ENCODE results near the gene CLEC4F. TPM values are rescaled to one million over a fixed set of nuclear protein-coding genes. Genes with fewer than 3 reads are reported as not detected.

The CLEC4F gene
- total and polyA plus RNA-seq, 2 of the 4 experiments (the other 2 are of a cell fraction) = not detected

DNA sequence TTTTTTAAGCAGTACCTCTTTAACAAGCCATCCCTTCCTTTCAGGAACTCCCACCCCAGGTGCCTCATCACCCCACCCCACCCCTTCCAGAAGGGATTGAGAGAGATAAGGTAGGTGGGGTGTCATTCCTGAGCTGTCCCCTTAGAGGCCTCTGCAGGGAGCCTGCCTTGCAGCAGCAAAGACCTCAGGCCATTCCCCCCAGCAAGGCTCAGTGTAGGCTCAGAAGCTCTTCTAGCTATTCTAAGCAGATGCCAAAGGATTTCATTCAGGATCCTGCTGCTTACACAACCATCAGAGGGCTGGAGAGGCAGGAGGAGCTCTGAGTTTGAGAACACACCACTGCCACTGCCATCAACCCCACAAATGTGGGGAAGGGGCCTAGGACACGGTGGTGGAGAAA lies 24.1 kb downstream of the CLEC4F start:
- Histone ChIP-seq H4K8ac (ENCODE audit: low read depth in 2 of 2, low read length in 2 of 2) (no peak overlapping the region), H2BK5ac (ENCODE audit: low read depth, low read length, poor library complexity, severe bottlenecking) (no peak overlapping the region), H3K36me3 (ENCODE audit: control insufficient read depth, insufficient read depth, low read length) (no peaks in the 10 kb centered on the region), H3K4ac (ENCODE audit: low read depth, low read length) (no peak overlapping the region), H3K9me1 (ENCODE audit: insufficient read depth, low read length) (no peaks in the 10 kb centered on the region), H3K4me2 (ENCODE audit: low read depth, low read length) (no peak overlapping the region), H3K18ac (ENCODE audit: low read depth, low read length) (no peak overlapping the region), H2BK20ac (ENCODE audit: low read depth, low read length) (no peak overlapping the region), H3K4me1 (ENCODE audit: control insufficient read depth, insufficient read depth, low read length) (no peaks in the 10 kb centered on the region), H2AK5ac (ENCODE audit: low read depth, low read length) (no peak overlapping the region), H3K14ac (replicated peaks; ENCODE audit: low read depth, low read length) (no peak overlapping the region), H3K79me1 (ENCODE audit: low read depth in 1 of 2, low read length in 2 of 2) (no peaks in the 10 kb centered on the region), H4K20me1 (ENCODE audit: insufficient read depth, low read length) (no peaks in the 10 kb centered on the region), H3K27ac (ENCODE audit: insufficient read depth, low read length) (no peak overlapping the region), H3K9ac (ENCODE audit: low read depth, low read length) (no peak overlapping the region), H4K91ac (ENCODE audit: insufficient read depth, low read depth, low read length) (no peak overlapping the region), H3K56ac (ENCODE audit: extremely low read depth, insufficient read depth, low read length) (no peak overlapping the region), H4K5ac (ENCODE audit: low read depth, low read length) (no peak overlapping the region), H3K27me3 (ENCODE audit: control insufficient read depth, insufficient read depth, low read length) (peaks cover 7% of the 10 kb centered on the region), H2BK15ac (ENCODE audit: low read depth, low read length) (no peak overlapping the region), H3K4me3 (ENCODE audit: insufficient read depth, low read depth, low read length) (no peak overlapping the region), H2AK9ac (replicated peaks; ENCODE audit: low read depth, low read length, poor library complexity) (no peak overlapping the region), H2BK120ac (ENCODE audit: low read depth, low read length) (no peak overlapping the region), H3K9me3 (ENCODE audit: control insufficient read depth, insufficient read depth, low read length) (no peaks in the 10 kb centered on the region), H3K23ac (ENCODE audit: low read depth, low read length) (no peak overlapping the region), H2AFZ (replicated peaks; ENCODE audit: low read length, poor library complexity) (no peak overlapping the region)
- ChIA-PET CTCF (no interaction called here), POLR2A (ENCODE audit: unreplicated experiment) (no interaction called here)
- intact Hi-C loops (cut with micrococcal nuclease) (no loop called here), in situ Hi-C loops (cut with MboI; ENCODE audit: low sequenced_read_pairs) (no loop called here), dilution Hi-C loops (cut with HindIII; ENCODE audit: low sequenced_read_pairs, unreplicated experiment) (no loop called here)
- BruUV-seq (replicated peaks) = no TSS peak
- no CpG with 5 or more reads among the region's 1 CpG for WGBS, 2 experiments (ENCODE audit: extremely low coverage in 2 of 2, insufficient read length in 1 of 2)
- TF ChIP-seq CHD1 (IDR thresholded peaks at IDR 0.05; ENCODE audit: low read depth, low read length) = no peak
- TF ChIP-seq RCOR1 (IDR thresholded peaks at IDR 0.05; ENCODE audit: insufficient replicate concordance, low read length) = no peak
- no peak for TF ChIP-seq RFX5 (IDR thresholded peaks at IDR 0.05; ENCODE audit: low read depth, low read length)
- no peak for TF ChIP-seq MAFK (IDR thresholded peaks at IDR 0.05; ENCODE audit: low read depth, low read length)
- TF ChIP-seq SMC3 (IDR thresholded peaks at IDR 0.05; ENCODE audit: low read depth, low read length) = no peak
- TF ChIP-seq CEBPB (IDR thresholded peaks at IDR 0.05; ENCODE audit: low read depth, low read length) = no peak
- DNase-seq = no peak
- no peak for ATAC-seq (ENCODE audit: low read depth)
